Cardiac muscle cell (in vitro differentiated cells and primary cell): ENCODE data around the gene RELL1. TPM values are rescaled to one million over a fixed set of nuclear protein-coding genes. Genes with fewer than 3 reads are reported as not detected.

Source experiments
- DNase-seq, 2 donors: peaks; one replicate each; pipeline versions ENCODE4 v3.0.0 to v3.0.0-alpha.2; 2010 to 2017; ENCODE audit warnings: low read depth in 1 of 2, low spot score in 1 of 2
- H3K27ac ChIP-seq: fragments of 200-600 bp; sonication (generic); 2 replicates; pipeline ENCODE4 v1.5.1; 2016
- H3K27me3 ChIP-seq: fragments of 200-600 bp; sonication (generic); 2 replicates; pipeline ENCODE4 v1.6.0; 2016; ENCODE audit warnings: control low read depth
- H3K36me3 ChIP-seq: fragments of 200-600 bp; sonication (generic); 2 replicates; pipeline ENCODE4 v1.5.1; 2016; ENCODE audit warnings: control low read depth
- H3K4me1 ChIP-seq: fragments of 200-600 bp; sonication (generic); 2 replicates; pipeline ENCODE4 v1.8.1; 2017; ENCODE audit warnings: low read depth, mild to moderate bottlenecking, mixed run types
- H3K4me3 ChIP-seq: fragments of 200-600 bp; sonication (generic); 2 replicates; pipeline ENCODE4 v1.5.1; 2016; ENCODE audit warnings: mild to moderate bottlenecking
- H3K9me3 ChIP-seq: fragments of 200-600 bp; sonication (generic); 2 replicates; pipeline ENCODE4 v1.5.1; 2017; ENCODE audit warnings: low read depth, mild to moderate bottlenecking, control low read depth
- polyA plus RNA-seq: library from polyadenylated mRNA; unstranded; fragments of >200 nt; fragmentation: Nextera tagmentation; extraction: Ambion mirVana; gene quantifications from 2 replicates; pipeline ENCODE4 v1.2.1, GENCODE V29; 2016
- total RNA-seq: library from RNA; depleted of rRNA; stranded (reverse); fragments of >200 nt; gene quantifications from 2 replicates; pipeline ENCODE4 v1.2.3, GENCODE V29; 2016
- TF ChIP-seq, protein P1 (sequence below): IDR thresholded peaks from 2 replicates; pipeline ENCODE4 v1.5.1; 2012; ENCODE audit warnings: low read depth, mild to moderate bottlenecking, low read length

RELL1 gene
- total and polyA plus RNA-seq, 2 experiments from 2014 or later = 4.4 to 22.2 TPM

DNA sequence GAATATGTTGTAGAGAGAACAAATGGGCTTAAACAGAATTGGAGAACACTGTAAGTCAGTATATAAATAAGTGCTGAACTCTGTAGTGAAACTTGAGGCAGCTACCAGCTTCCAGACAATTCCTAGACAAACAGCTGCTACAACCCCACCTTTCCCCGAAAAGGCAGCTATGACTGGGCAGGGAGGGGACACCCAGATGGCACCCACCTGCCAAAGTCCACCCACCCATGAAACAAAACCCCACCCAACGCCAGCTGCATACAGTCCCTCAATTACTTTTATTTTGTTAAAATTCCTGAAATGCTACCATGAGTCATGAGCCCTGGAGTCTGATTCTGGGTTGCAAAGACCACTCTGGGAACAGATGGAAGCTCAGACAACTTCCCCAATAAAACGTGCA lies 24.4 kb downstream of the RELL1 start:
- no peak overlapping the region for H3K4me3 ChIP-seq

DNA sequence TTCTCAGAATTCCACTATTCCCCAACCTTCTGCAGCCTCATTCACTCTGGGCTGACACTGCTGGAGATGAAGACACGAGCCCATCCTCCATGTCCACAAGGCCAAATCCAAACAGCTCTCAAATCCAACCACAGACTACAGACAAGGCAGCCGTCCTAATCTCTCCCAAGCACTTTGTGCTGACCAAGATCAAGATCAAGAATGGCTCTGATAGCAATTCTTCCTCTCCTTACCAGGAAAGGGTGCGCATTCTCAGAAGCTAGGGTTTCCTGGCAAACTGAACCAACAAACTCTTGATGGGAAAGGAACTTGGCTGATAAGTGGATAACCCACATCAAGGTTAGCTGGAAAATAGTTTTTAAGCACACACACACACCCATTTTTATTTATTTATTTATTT lies 26.5 kb downstream of the RELL1 start:
- Histone ChIP-seq H3K4me1 (peaks cover 32% of the 10 kb centered on the region), H3K9me3 (no peaks in the 10 kb centered on the region), H3K27ac (no peak overlapping the region), H3K36me3 (no peaks in the 10 kb centered on the region), H3K4me3 (no peak overlapping the region), H3K27me3 (no peaks in the 10 kb centered on the region)
- DNase-seq = no peak
- TF ChIP-seq, protein P1, sequence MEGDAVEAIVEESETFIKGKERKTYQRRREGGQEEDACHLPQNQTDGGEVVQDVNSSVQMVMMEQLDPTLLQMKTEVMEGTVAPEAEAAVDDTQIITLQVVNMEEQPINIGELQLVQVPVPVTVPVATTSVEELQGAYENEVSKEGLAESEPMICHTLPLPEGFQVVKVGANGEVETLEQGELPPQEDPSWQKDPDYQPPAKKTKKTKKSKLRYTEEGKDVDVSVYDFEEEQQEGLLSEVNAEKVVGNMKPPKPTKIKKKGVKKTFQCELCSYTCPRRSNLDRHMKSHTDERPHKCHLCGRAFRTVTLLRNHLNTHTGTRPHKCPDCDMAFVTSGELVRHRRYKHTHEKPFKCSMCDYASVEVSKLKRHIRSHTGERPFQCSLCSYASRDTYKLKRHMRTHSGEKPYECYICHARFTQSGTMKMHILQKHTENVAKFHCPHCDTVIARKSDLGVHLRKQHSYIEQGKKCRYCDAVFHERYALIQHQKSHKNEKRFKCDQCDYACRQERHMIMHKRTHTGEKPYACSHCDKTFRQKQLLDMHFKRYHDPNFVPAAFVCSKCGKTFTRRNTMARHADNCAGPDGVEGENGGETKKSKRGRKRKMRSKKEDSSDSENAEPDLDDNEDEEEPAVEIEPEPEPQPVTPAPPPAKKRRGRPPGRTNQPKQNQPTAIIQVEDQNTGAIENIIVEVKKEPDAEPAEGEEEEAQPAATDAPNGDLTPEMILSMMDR = no peak

More for the DNA sequence above, 24.4 kb downstream of the RELL1 start:
- Histone ChIP-seq H3K36me3 (no peaks in the 10 kb centered on the region), H3K9me3 (no peaks in the 10 kb centered on the region), H3K4me1 (peaks cover 45% of the 10 kb centered on the region), H3K27me3 (no peaks in the 10 kb centered on the region), H3K27ac (no peak overlapping the region)
- TF ChIP-seq, protein P1 = no peak
- DNase-seq = no peak

GRCh38 chr4:37656649-37657048 lies 29.5 kb downstream of the RELL1 start:
- no peak for DNase-seq
- Histone ChIP-seq H3K27me3 (no peaks in the 10 kb centered on the region), H3K9me3 (no peaks in the 10 kb centered on the region), H3K27ac (no peak overlapping the region), H3K36me3 (no peaks in the 10 kb centered on the region), H3K4me3 (no peak overlapping the region), H3K4me1 (peaks cover 4% of the 10 kb centered on the region)
- TF ChIP-seq, protein P1 = no peak

DNA sequence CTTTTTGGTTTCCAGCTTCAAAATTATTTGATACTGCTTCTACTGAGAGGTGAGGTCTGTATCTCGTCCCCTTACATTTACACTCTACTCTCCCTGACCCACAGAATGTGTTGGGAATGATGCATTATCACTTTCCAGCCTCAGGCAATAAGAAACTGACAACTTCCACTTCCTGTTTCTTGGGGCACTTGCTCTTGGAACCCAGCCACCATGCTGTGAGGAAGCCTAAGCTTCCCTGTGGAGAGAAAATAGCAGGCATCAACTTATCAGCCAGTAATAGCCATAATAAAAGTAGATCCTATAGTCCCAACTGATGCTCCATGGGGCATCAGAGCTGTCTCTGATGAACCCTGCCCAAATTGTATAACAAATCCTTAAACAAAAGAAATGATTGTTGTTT lies 32.6 kb downstream of the RELL1 start:
- H3K27ac ChIP-seq = no peak overlapping the region
- no peaks in the 10 kb centered on the region for H3K9me3 ChIP-seq
- no peak overlapping the region for H3K4me3 ChIP-seq
- TF ChIP-seq, protein P1 = no peak
- H3K36me3 ChIP-seq = no peaks in the 10 kb centered on the region
- H3K27me3 ChIP-seq = no peaks in the 10 kb centered on the region
- H3K4me1 ChIP-seq = no peaks in the 10 kb centered on the region
- no peak for DNase-seq

- Histone ChIP-seq H3K27ac (no peak overlapping the region), H3K36me3 (no peaks in the 10 kb centered on the region), H3K27me3 (no peaks in the 10 kb centered on the region), H3K4me3 (no peak overlapping the region), H3K4me1 (no peaks in the 10 kb centered on the region), H3K9me3 (no peaks in the 10 kb centered on the region)
- TF ChIP-seq, protein P1 = no peak
- DNase-seq = no peak
Measured at GRCh38 chr4:37652747-37653527, 33.2 kb downstream of the RELL1 start.
